ENCODE data around the gene VPS13D. TPM values are rescaled to one million over a fixed set of nuclear protein-coding genes. Genes with fewer than 3 reads are reported as not detected.

Gene VPS13D
- total and polyA plus RNA-seq, 11 donors, result 32.1 to 301 (median 90.7) TPM

GRCh38 chr1:12504601-12505000 is 274.8 kb downstream of the VPS13D start:
- Histone ChIP-seq H3K36me3 (peaks cover 0 to 67% (median 45%) of the 10 kb centered on the region in 9 donors), H3K4me1 (peaks cover 0 to 26% (median 3%) of the 10 kb centered on the region in 12 donors), H3K4me3 (no peak overlapping the region), H3K27me3 (no peaks in the 10 kb centered on the region), H3K9me3 (no peaks in the 10 kb centered on the region), H3K27ac (no peak overlapping the region)
- no peak for DNase-seq
- intact Hi-C loops (cut with DNase I), result no loop called here
- WGBS, 4 donors, result 86 to 92% (median 87%) methylated on average over 11 of the region's 11 CpGs
- TF ChIP-seq, protein P1, sequence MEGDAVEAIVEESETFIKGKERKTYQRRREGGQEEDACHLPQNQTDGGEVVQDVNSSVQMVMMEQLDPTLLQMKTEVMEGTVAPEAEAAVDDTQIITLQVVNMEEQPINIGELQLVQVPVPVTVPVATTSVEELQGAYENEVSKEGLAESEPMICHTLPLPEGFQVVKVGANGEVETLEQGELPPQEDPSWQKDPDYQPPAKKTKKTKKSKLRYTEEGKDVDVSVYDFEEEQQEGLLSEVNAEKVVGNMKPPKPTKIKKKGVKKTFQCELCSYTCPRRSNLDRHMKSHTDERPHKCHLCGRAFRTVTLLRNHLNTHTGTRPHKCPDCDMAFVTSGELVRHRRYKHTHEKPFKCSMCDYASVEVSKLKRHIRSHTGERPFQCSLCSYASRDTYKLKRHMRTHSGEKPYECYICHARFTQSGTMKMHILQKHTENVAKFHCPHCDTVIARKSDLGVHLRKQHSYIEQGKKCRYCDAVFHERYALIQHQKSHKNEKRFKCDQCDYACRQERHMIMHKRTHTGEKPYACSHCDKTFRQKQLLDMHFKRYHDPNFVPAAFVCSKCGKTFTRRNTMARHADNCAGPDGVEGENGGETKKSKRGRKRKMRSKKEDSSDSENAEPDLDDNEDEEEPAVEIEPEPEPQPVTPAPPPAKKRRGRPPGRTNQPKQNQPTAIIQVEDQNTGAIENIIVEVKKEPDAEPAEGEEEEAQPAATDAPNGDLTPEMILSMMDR (IDR thresholded peaks at IDR 0.05), result no peak
- TF ChIP-seq POLR2A (IDR thresholded peaks at IDR 0.05), result no peak
- ATAC-seq, result peak in 1 of 4 donors; percentile 35

DNA sequence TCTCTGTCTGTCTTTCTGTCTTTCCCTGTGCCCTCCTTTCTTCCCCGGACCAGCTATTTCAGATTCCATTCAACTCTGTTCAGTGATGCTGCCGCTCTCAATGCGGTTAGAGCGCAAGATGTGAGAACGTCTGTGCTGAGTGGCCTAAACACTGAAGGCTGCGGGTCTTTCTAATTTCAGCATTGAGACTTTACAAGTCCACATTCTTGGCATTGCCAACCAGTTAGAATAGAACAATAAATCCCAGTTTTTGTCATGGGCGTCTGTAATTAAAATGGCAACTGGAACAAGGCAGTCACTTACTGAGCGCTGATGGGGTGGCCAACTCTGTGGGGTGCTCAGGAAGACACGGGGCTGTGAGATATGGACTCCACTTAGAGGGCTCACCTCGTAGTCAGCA is 275.4 kb downstream of the VPS13D start:
- H3K4me1 ChIP-seq, result peaks cover 0 to 31% (median 6%) of the 10 kb centered on the region in 12 donors
- ATAC-seq (no peak), DNase-seq (no peak)
- no peaks in the 10 kb centered on the region for H3K27me3 ChIP-seq
- intact Hi-C loops (cut with DNase I), result no loop called here
- no peak overlapping the region for H3K4me3 ChIP-seq
- peaks cover 0 to 66% (median 45%) of the 10 kb centered on the region in 9 donors for H3K36me3 ChIP-seq
- no peaks in the 10 kb centered on the region for H3K9me3 ChIP-seq
- H3K27ac ChIP-seq, result no peak overlapping the region
- TF ChIP-seq POLR2A (IDR thresholded peaks at IDR 0.05), result no peak
- TF ChIP-seq, protein P1 (IDR thresholded peaks at IDR 0.05), result no peak
- 81 to 88% (median 83%) methylated on average over 9 to 10 of the region's 10 CpGs for WGBS, 4 donors

DNA sequence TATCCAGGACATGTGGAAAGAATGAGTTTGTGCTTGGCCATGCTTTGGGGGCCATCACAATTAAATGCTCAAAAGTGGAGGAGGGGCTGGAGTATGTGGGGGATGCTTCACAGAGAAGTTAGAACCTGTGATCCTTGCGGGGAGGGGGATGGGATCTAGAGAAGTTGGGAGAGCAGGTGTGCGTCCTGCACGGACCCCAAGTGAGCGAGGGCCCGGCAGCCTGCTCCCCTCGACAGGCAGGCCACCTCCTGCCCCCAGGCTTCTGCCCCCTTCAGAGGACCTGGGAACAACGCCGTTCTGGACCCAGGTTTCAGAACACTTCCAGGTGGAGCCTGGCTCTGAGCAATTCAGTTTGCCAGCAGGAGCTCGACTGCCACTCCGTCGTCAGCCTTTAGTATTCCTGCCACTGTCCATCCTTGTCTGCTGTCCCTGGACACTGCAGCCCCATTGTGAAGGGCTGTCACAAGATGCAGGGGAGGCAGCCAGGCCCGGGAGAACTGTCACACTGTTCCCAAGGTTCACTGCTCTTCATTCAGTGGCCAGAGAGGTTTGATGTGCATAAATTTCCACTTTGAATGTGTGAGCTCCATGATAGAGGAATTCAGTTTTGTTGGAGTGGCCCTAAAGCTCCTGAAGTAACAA is 275.9 kb downstream of the VPS13D start:
- no peak for DNase-seq
- no peaks in the 10 kb centered on the region for H3K27me3 ChIP-seq
- H3K4me3 ChIP-seq, result no peak overlapping the region
- intact Hi-C loops (cut with DNase I), result no loop called here
- no peak overlapping the region for H3K27ac ChIP-seq
- H3K36me3 ChIP-seq, result peaks cover 0 to 70% (median 45%) of the 10 kb centered on the region in 9 donors
- peaks cover 0 to 37% (median 10%) of the 10 kb centered on the region in 12 donors for H3K4me1 ChIP-seq
- 79 to 88% (median 83%) methylated on average over 9 to 12 of the region's 12 CpGs for WGBS, 4 donors
- TF ChIP-seq, protein P1 (IDR thresholded peaks at IDR 0.05), result no peak
- TF ChIP-seq POLR2A (IDR thresholded peaks at IDR 0.05), result no peak
- ATAC-seq, result no peak
- no peaks in the 10 kb centered on the region for H3K9me3 ChIP-seq

DNA sequence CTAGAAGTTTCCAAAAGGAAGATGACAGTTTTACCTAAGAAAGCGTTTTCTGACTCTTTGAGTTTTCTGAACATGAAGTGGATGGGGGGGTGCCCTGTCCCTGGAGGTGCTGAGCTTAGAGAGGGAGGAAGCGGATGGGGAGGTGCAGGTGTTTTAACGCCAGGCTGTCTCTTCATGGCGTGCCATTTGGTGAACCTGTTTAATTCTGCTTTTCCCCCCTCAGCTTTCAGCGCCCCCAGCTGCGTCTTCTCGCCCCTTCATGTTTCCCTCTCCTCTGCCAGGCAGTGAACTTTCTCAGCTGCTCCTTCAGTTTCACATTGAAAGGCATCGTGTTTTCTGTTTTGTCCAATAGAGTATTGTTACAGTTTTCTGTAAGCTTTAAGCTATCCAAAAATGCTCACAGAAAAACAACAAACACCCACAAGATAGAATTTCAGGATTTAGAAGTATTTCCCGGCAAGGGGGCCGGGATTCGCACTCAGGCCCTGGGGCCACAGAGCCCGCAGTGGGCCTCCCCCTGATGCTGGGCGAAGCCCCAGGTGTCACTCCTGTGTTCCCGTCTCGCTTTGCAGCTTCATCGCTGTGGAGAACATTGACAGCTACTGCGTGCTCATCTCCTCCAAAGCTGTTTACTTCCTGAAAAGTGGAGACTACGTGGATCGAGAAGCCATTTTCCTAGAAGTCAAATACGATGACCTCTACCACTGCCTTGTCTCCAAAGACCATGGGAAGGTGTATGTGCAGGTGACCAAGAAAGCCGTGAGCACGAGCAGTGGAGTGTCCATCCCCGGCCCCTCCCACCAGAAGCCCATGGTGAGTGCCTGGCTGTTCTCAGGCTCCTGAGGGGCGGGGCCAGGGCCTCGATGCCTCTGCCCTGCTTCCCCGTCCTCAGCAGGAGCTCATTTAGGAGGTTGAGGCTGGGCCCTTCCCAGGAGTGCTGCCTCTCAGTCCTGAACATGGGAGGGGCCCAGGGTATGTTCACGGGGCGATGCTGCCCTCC is 276.8 kb downstream of the VPS13D start:
- DNase-seq (no peak), ATAC-seq (no peak)
- H3K9me3 ChIP-seq, result no peaks in the 10 kb centered on the region
- H3K27me3 ChIP-seq, result no peaks in the 10 kb centered on the region
- no peak for TF ChIP-seq POLR2A (IDR thresholded peaks at IDR 0.05)
- intact Hi-C loops (cut with DNase I), result no loop called here
- peaks cover 2 to 45% (median 18%) of the 10 kb centered on the region in 12 donors for H3K4me1 ChIP-seq
- no peak overlapping the region for H3K27ac ChIP-seq
- no peak overlapping the region for H3K4me3 ChIP-seq
- H3K36me3 ChIP-seq, result peaks cover 0 to 68% (median 45%) of the 10 kb centered on the region in 9 donors
- 94% methylated on average over 22 to 28 of the region's 28 CpGs for WGBS, 4 donors
